SU-DHL-6 (cell line): ENCODE measurements around the gene LRP4.

Source experiments
- CTCF ChIP-seq: fragments of 200-600 bp; sonication (generic); IDR thresholded peaks from one replicate; pipeline ENCODE4 v1.5.1; 2017; ENCODE audit warnings: antibody characterized with exemption, mild to moderate bottlenecking, low read length, moderate library complexity; ENCODE audit not compliant: insufficient read depth, poor library complexity, severe bottlenecking
- EZH2phosphoT487 ChIP-seq: fragments of 200-600 bp; sonication (generic), shearing (Covaris generic); conservative IDR thresholded peaks from 2 replicates; pipeline ENCODE4 v1.6.1; 2018; ENCODE audit warnings: mild to moderate bottlenecking, antibody characterized with exemption, low read length, moderate library complexity, mixed read lengths

DNA sequence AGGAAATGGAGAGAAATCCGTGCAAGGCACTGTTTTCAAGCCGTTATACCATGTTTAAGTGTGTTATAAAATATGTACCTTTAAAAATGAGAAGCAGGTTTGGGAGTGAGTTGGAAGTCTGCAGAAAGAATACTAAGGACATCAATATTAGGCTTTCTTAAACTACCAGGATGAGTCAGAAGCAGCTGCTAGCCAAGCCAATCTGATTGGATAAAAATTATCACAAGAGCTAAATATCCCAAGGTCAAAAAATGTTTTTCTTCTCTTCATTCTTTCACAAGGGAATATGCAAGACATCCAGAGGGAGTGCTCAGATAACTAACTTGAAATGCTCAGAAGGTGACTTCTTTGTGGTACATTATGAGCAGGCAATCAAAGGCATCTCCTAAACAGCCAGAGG is 53.0 kb downstream of the LRP4 start:
- no peak for TF ChIP-seq CTCF
- no peak for TF ChIP-seq EZH2phosphoT487
